Thoracic aorta (tissue), 2 donors: ENCODE results near the gene ANKEF1. TPM values are rescaled to one million over a fixed set of nuclear protein-coding genes. Genes with fewer than 3 reads are reported as not detected.

Source experiments
- ATAC-seq: fragments of 150-250 bp; one replicate; pipeline ENCODE4 v1.8.0; 2017; ENCODE audit warnings: low read depth; ENCODE audit not compliant: insufficient number of reproducible peaks, low FRiP score
- DNase-seq: peaks from one replicate; pipeline ENCODE4 v3.0.0-alpha.2; 2020; ENCODE audit warnings: low spot score
- H3K27ac ChIP-seq, 2 donors: fragments of 200-600 bp; sonication (generic); 1 replicate in 1 of 2; 2 replicates in 1 of 2; pipeline ENCODE4 v1.5.1; 2016; ENCODE audit warnings: mild to moderate bottlenecking in 2 of 2, moderate library complexity in 2 of 2
- H3K27me3 ChIP-seq: fragments of 200-600 bp; sonication (generic); replicated peaks from 2 replicates; pipeline ENCODE4 v1.6.0; 2016; ENCODE audit warnings: mild to moderate bottlenecking; ENCODE audit not compliant: insufficient read depth
- H3K36me3 ChIP-seq: fragments of 200-600 bp; sonication (generic); one replicate; pipeline ENCODE4 v1.5.1; 2016
- H3K4me1 ChIP-seq, 2 donors: fragments of 200-600 bp; sonication (generic); 1 replicate in 1 of 2; 2 replicates in 1 of 2; pipeline versions ENCODE4 v1.5.1 to v1.6.0; 2016; ENCODE audit warnings: low read depth in 2 of 2, mild to moderate bottlenecking in 1 of 2; ENCODE audit not compliant: control insufficient read depth in 1 of 2
- H3K4me3 ChIP-seq: fragments of 200-600 bp; sonication (generic); 2 replicates; pipeline ENCODE4 v1.5.1; 2016; ENCODE audit warnings: mild to moderate bottlenecking
- H3K9me3 ChIP-seq: fragments of 200-600 bp; sonication (generic); 2 replicates; pipeline ENCODE4 v1.5.1; 2016
- total RNA-seq, 2 donors: library from RNA; depleted of rRNA; stranded (reverse); fragments of >200 nt; gene quantifications; one replicate each; pipeline versions ENCODE4 v1.1.0 to v1.2.3, GENCODE V29; 2016
- TF ChIP-seq, protein P1 (sequence below): fragments of 200-600 bp; sonication (generic); IDR thresholded peaks from one replicate; pipeline ENCODE4 v1.5.1; 2019; ENCODE audit warnings: antibody characterized with exemption

Gene ANKEF1
- total RNA-seq, 2 donors from 2014 or later: 0.41 to 1.1 TPM

DNA sequence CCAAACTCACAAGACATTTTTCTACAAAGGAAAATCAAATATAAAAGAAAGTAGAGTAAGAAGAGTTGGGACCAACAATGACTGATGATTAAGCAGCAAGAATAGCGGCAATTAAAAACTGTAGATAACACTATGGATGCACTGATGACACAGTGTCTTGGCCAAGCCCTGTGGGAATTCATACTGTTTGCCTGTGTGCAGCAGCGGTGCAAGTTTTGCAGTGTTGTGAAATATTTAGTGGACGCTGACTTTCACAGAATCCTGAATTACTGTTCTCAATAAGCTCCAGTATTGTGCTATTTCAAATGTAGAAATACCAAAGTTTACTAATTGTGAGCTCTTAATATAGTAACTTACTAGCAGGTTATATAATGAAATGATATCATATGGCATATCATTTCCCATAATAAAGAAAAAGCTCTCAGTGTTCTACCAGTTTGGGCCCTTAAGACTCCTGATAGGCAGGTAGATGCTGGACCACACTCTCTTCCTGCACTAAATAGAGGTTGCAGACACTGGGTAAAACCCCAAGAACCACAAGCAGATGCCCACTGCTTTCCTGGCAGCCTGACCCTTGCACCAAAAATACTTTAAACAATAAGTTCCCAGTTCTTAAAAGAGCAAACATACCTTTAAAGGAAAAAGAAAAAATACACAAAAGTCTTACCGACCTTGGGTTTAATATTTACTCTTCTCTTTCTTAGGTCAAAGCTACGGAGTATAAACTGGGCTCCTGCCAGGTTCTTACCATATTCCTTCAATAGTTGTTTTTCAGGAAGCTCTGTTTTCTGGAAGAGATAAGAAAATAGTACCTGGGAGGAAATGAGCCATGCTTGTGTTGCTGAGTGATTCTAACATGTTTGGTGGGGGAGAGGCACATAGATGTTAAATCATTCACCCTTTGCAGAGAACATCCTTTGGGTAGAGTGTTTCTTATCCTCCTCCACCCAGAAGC lies 41.6 kb downstream of the ANKEF1 start:
- Histone ChIP-seq H3K4me1 (no peaks in the 10 kb centered on the region), H3K9me3 (no peaks in the 10 kb centered on the region), H3K27me3 (no peaks in the 10 kb centered on the region), H3K36me3 (no peaks in the 10 kb centered on the region), H3K4me3 (no peak overlapping the region), H3K27ac (no peak overlapping the region)
- DNase-seq (no peak), ATAC-seq (no peak)
- TF ChIP-seq, protein P1, sequence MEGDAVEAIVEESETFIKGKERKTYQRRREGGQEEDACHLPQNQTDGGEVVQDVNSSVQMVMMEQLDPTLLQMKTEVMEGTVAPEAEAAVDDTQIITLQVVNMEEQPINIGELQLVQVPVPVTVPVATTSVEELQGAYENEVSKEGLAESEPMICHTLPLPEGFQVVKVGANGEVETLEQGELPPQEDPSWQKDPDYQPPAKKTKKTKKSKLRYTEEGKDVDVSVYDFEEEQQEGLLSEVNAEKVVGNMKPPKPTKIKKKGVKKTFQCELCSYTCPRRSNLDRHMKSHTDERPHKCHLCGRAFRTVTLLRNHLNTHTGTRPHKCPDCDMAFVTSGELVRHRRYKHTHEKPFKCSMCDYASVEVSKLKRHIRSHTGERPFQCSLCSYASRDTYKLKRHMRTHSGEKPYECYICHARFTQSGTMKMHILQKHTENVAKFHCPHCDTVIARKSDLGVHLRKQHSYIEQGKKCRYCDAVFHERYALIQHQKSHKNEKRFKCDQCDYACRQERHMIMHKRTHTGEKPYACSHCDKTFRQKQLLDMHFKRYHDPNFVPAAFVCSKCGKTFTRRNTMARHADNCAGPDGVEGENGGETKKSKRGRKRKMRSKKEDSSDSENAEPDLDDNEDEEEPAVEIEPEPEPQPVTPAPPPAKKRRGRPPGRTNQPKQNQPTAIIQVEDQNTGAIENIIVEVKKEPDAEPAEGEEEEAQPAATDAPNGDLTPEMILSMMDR: no peak

- H3K4me3 ChIP-seq: no peak overlapping the region
These were observed 42.3 kb downstream of the ANKEF1 start for GRCh38 chr20:10077081-10077471.

GRCh38 chr20:10077886-10078285 lies 43.1 kb downstream of the ANKEF1 start:
- DNase-seq: no peak
- TF ChIP-seq, protein P1: no peak
- Histone ChIP-seq H3K27ac (no peak overlapping the region), H3K4me3 (no peak overlapping the region), H3K4me1 (no peaks in the 10 kb centered on the region), H3K27me3 (no peaks in the 10 kb centered on the region), H3K9me3 (no peaks in the 10 kb centered on the region), H3K36me3 (no peaks in the 10 kb centered on the region)
- no peak for ATAC-seq

More at GRCh38 chr20:10077081-10077471, 42.3 kb downstream of the ANKEF1 start:
- Histone ChIP-seq H3K27me3 (no peaks in the 10 kb centered on the region), H3K9me3 (no peaks in the 10 kb centered on the region), H3K36me3 (no peaks in the 10 kb centered on the region), H3K4me1 (no peaks in the 10 kb centered on the region), H3K27ac (no peak overlapping the region)
- ATAC-seq (no peak), DNase-seq (no peak)
- TF ChIP-seq, protein P1: no peak

GRCh38 chr20:10078403-10078802 lies 43.6 kb downstream of the ANKEF1 start:
- Histone ChIP-seq H3K9me3 (no peaks in the 10 kb centered on the region), H3K36me3 (no peaks in the 10 kb centered on the region), H3K27ac (no peak overlapping the region), H3K27me3 (no peaks in the 10 kb centered on the region), H3K4me1 (no peaks in the 10 kb centered on the region), H3K4me3 (no peak overlapping the region)
- ATAC-seq (no peak), DNase-seq (no peak)
- TF ChIP-seq, protein P1: no peak

GRCh38 chr20:10079964-10080363 lies 45.2 kb downstream of the ANKEF1 start:
- DNase-seq: no peak
- TF ChIP-seq, protein P1: no peak
- Histone ChIP-seq H3K27ac (no peak overlapping the region), H3K36me3 (no peaks in the 10 kb centered on the region), H3K27me3 (no peaks in the 10 kb centered on the region), H3K4me1 (no peaks in the 10 kb centered on the region), H3K9me3 (no peaks in the 10 kb centered on the region), H3K4me3 (no peak overlapping the region)
- no peak for ATAC-seq
